NT2/D1 (cell line): Measurements from ENCODE around the gene TBC1D23.
"Not testable (repeated sequence)": the region's sequence is repeated elsewhere in the genome, so short reads cannot be mapped to it uniquely, and the experiment has no call there.

Source experiments
- DNase-seq: peaks from one replicate; pipeline ENCODE4 v3.0.0-alpha.2; 2011; ENCODE audit warnings: low read depth, low spot score
- H3K27me3 ChIP-seq: 2 replicates; pipeline ENCODE4 v1.6.0; 2011; ENCODE audit warnings: mild to moderate bottlenecking; ENCODE audit not compliant: insufficient read length, insufficient read depth
- H3K36me3 ChIP-seq: 2 replicates; pipeline ENCODE4 v1.6.1; 2011; ENCODE audit warnings: mild to moderate bottlenecking, low read length, mixed read lengths; ENCODE audit not compliant: insufficient read depth, insufficient read length
- H3K4me1 ChIP-seq: 2 replicates; pipeline ENCODE4 v1.5.1; 2011; ENCODE audit not compliant: insufficient read depth, insufficient read length
- H3K4me3 ChIP-seq: 2 replicates; pipeline ENCODE4 v1.5.1; 2011; ENCODE audit warnings: low read depth; ENCODE audit not compliant: insufficient read length
- H3K9ac ChIP-seq: 2 replicates; pipeline ENCODE4 v1.6.0; 2011; ENCODE audit warnings: low read depth; ENCODE audit not compliant: insufficient read length
- H3K9me3 ChIP-seq: 2 replicates; pipeline ENCODE4 v1.5.1; 2011; ENCODE audit warnings: mild to moderate bottlenecking, low read length; ENCODE audit not compliant: insufficient read depth
- SUZ12 ChIP-seq: IDR thresholded peaks from 2 replicates; pipeline ENCODE4 v1.6.1; 2011; ENCODE audit not compliant: insufficient read length, insufficient read depth; ENCODE audit errors: extremely low read depth
- YY1 ChIP-seq: IDR thresholded peaks from 2 replicates; pipeline ENCODE4 v1.6.1; 2011; ENCODE audit not compliant: insufficient read length, insufficient read depth
- ZNF274 ChIP-seq: IDR thresholded peaks from 2 replicates; pipeline ENCODE4 v1.6.1; 2011; ENCODE audit warnings: mild to moderate bottlenecking, low read depth, low read length

TBC1D23 gene

GRCh38 chr3:100271522-100271921 lies 10.7 kb downstream of the TBC1D23 start:
- Histone ChIP-seq H3K9ac (no peak overlapping the region), H3K4me3 (no peak overlapping the region), H3K4me1 (no peaks in the 10 kb centered on the region), H3K36me3 (no peaks in the 10 kb centered on the region), H3K27me3 (no peaks in the 10 kb centered on the region), H3K9me3 (no peaks in the 10 kb centered on the region)
- no peak for DNase-seq
- no peak for TF ChIP-seq YY1
- TF ChIP-seq SUZ12: no peak
- TF ChIP-seq ZNF274: no peak

GRCh38 chr3:100272797-100273611 lies 12.2 kb downstream of the TBC1D23 start:
- not testable (repeated sequence) for H3K27me3 ChIP-seq, H3K9ac ChIP-seq, H3K9me3 ChIP-seq, H3K4me3 ChIP-seq, H3K4me1 ChIP-seq, DNase-seq, H3K36me3 ChIP-seq

- H3K4me3 ChIP-seq: no peak overlapping the region
- no peaks in the 10 kb centered on the region for H3K9me3 ChIP-seq
- H3K9ac ChIP-seq: no peak overlapping the region
- H3K4me1 ChIP-seq: no peaks in the 10 kb centered on the region
- H3K27me3 ChIP-seq: no peaks in the 10 kb centered on the region
- DNase-seq: no peak
- H3K36me3 ChIP-seq: no peaks in the 10 kb centered on the region
- TF ChIP-seq SUZ12 (no peak), ZNF274 (no peak)
Measured at GRCh38 chr3:100274361-100274760, 13.6 kb downstream of the TBC1D23 start.

GRCh38 chr3:100277255-100277800 lies 16.5 kb downstream of the TBC1D23 start:
- no peaks in the 10 kb centered on the region for H3K9me3 ChIP-seq
- peaks cover 24% of the 10 kb centered on the region for H3K36me3 ChIP-seq
- no peak overlapping the region for H3K4me3 ChIP-seq
- no peaks in the 10 kb centered on the region for H3K4me1 ChIP-seq
- no peak for DNase-seq
- H3K9ac ChIP-seq: no peak overlapping the region
- no peak for TF ChIP-seq YY1
- no peak for TF ChIP-seq SUZ12
- no peak for TF ChIP-seq ZNF274
- H3K27me3 ChIP-seq: no peaks in the 10 kb centered on the region

GRCh38 chr3:100278910-100279309 lies 18.1 kb downstream of the TBC1D23 start:
- no peak for DNase-seq
- TF ChIP-seq SUZ12 (no peak), YY1 (no peak), ZNF274 (no peak)
- H3K9ac ChIP-seq: no peak overlapping the region
- H3K9me3 ChIP-seq: no peaks in the 10 kb centered on the region
- H3K36me3 ChIP-seq: peaks cover 36% of the 10 kb centered on the region
- H3K4me3 ChIP-seq: no peak overlapping the region
- no peaks in the 10 kb centered on the region for H3K27me3 ChIP-seq
- H3K4me1 ChIP-seq: no peaks in the 10 kb centered on the region

- no peaks in the 10 kb centered on the region for H3K4me1 ChIP-seq
- no peak for TF ChIP-seq YY1
- TF ChIP-seq SUZ12: no peak
- no peak for TF ChIP-seq ZNF274
- H3K4me3 ChIP-seq: no peak overlapping the region
- H3K9ac ChIP-seq: no peak overlapping the region
- H3K9me3 ChIP-seq: no peaks in the 10 kb centered on the region
- H3K27me3 ChIP-seq: no peaks in the 10 kb centered on the region
- peaks cover 55% of the 10 kb centered on the region for H3K36me3 ChIP-seq
- DNase-seq: no peak
Measured at GRCh38 chr3:100288288-100288894, 27.6 kb downstream of the TBC1D23 start.

- H3K9ac ChIP-seq: no peak overlapping the region
- peaks cover 50% of the 10 kb centered on the region for H3K36me3 ChIP-seq
- DNase-seq: no peak
- TF ChIP-seq ZNF274 (no peak), YY1 (no peak), SUZ12 (no peak)
- H3K27me3 ChIP-seq: no peaks in the 10 kb centered on the region
- H3K4me3 ChIP-seq: no peak overlapping the region
- no peaks in the 10 kb centered on the region for H3K4me1 ChIP-seq
- H3K9me3 ChIP-seq: no peaks in the 10 kb centered on the region
Measured at GRCh38 chr3:100289339-100289738, 28.5 kb downstream of the TBC1D23 start.
